Activated T-helper 17 cell treated with anti-CD3 and anti-CD28 coated beads, Interleukin-2, amount 50 U/mL, for 72 hours (primary cell): ENCODE data around the gene MPDZ. TPM values are rescaled to one million over a fixed set of nuclear protein-coding genes. Genes with fewer than 3 reads are reported as not detected.

Source experiments
- ATAC-seq: fragments of 150-1000 bp; cut with Tn5 transposase; replicated peaks from 2 replicates; pipeline ENCODE4 v1.10.0; 2021; ENCODE audit warnings: mild to moderate bottlenecking, moderate library complexity
- H3K27ac Mint-ChIP-seq: one replicate; pipeline ENCODE4 v1.8.0; 2022; ENCODE audit warnings: mixed read lengths
- H3K27me3 Mint-ChIP-seq: one replicate; pipeline ENCODE4 v1.8.0; 2022; ENCODE audit warnings: mixed read lengths
- H3K36me3 Mint-ChIP-seq: one replicate; pipeline ENCODE4 v1.8.0; 2022; ENCODE audit warnings: low read depth, mild to moderate bottlenecking, mixed read lengths
- H3K4me1 Mint-ChIP-seq: one replicate; pipeline ENCODE4 v1.8.0; 2022; ENCODE audit warnings: mixed read lengths
- H3K4me3 Mint-ChIP-seq: one replicate; pipeline ENCODE4 v1.8.0; 2022; ENCODE audit warnings: mild to moderate bottlenecking, mixed read lengths
- H3K9me3 Mint-ChIP-seq: one replicate; pipeline ENCODE4 v1.8.0; 2022; ENCODE audit warnings: mixed read lengths
- total RNA-seq, 2 donors: library from RNA; stranded (reverse); gene quantifications; one replicate each; pipeline ENCODE4 v1.2.3, GENCODE V29; 2022

The MPDZ gene
- total RNA-seq, 2 donors from 2014 or later, result not detected

DNA sequence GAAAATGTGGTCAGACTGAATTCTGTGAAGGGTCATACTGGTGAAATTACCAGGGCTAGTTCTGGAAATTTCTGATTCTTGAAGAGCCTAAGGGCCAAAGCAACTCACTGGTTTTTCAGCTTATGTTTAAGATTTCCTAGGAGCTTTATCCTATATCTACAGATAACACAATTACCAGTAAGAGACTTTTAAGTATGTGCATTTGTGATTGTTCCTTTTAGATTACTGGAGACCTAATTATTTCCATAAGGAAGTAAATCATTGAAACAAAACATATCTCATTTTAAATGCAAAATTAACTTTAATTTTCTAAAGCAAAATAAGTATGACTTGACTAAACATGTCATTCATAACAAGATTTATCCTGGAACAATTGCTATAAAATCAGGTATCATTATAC, 134.2 kb downstream of the MPDZ start:
- Mint-ChIP-seq H3K9me3 (peaks cover 14% of the 10 kb centered on the region), H3K27ac (no peak overlapping the region), H3K36me3 (no peaks in the 10 kb centered on the region), H3K4me1 (no peaks in the 10 kb centered on the region), H3K4me3 (no peak overlapping the region), H3K27me3 (no peaks in the 10 kb centered on the region)
- ATAC-seq, result no peak

DNA sequence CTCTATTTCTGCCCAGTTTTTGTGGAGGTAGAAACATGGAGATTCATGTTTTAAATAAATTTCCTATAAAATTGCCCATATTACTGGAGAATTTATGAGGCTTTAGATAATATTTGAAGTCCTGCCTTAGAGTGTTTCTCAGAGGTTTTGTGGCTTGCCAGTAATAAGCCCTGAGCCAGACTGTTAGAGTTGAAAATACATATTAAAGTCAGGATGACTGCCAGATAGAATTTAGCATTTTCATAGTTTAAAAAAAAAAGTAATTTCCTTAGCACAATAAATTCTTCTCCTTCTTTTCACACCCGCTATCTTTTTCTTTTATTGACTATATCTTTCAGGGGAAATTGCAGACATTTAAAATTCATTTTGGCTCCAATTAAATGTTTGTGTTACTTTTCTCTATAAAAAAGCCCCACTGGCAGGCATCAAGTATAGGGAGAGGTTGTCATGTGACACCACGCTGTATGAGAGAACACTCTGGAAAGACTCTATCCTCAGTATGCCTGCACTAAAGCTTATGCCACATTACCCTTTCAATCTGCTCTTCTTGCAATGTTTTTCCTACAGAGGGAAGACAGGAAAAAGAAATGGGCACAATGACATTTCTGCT, 135.2 kb downstream of the MPDZ start:
- Mint-ChIP-seq H3K36me3 (no peaks in the 10 kb centered on the region), H3K4me1 (no peaks in the 10 kb centered on the region), H3K27ac (no peak overlapping the region), H3K9me3 (peaks cover 11% of the 10 kb centered on the region), H3K4me3 (no peak overlapping the region), H3K27me3 (no peaks in the 10 kb centered on the region)
- ATAC-seq, result no peak

DNA sequence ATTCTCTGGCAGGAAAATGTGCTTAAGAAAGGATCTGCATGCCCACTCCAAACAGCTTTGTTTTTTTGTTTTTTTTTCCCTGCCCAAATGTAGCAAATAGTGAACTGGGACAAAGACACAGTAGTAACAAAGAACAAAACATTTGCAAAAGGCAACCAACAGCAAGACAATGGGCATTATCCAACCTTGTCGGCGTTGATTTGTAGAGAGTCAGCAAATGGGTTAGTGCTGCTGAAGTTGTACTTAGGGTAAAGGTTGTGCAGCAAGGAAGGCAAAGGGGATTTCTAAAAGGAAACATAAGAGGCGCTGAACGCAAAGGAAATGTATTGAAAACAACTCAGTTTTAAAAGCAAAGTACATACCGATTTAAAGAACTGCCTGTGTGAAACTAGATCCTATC, 136.2 kb downstream of the MPDZ start:
- Mint-ChIP-seq H3K4me3 (no peak overlapping the region), H3K27ac (no peak overlapping the region), H3K27me3 (no peaks in the 10 kb centered on the region), H3K9me3 (peaks cover 7% of the 10 kb centered on the region), H3K36me3 (no peaks in the 10 kb centered on the region), H3K4me1 (no peaks in the 10 kb centered on the region)
- ATAC-seq, result no peak

DNA sequence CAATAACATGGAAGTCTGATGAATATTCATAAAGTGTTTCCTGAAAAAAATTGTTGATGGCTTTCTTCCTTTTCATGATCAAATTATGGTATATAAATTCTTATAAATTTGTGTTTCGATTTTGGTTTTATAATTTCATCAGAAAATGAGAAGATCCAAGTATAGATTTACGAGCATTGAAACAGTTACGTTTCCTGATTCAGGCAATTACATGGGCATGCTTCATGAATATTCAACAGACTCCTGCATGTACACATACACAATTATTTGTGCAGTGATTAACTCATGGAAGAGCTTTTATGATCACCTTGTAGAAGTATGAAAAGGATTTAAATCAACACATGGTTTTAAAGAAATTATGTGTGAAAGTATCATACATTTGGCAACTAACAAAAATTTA, 136.7 kb downstream of the MPDZ start:
- Mint-ChIP-seq H3K36me3 (no peaks in the 10 kb centered on the region), H3K4me3 (no peak overlapping the region), H3K27me3 (no peaks in the 10 kb centered on the region), H3K9me3 (peaks cover 12% of the 10 kb centered on the region), H3K27ac (no peak overlapping the region), H3K4me1 (no peaks in the 10 kb centered on the region)
- ATAC-seq, result no peak

DNA sequence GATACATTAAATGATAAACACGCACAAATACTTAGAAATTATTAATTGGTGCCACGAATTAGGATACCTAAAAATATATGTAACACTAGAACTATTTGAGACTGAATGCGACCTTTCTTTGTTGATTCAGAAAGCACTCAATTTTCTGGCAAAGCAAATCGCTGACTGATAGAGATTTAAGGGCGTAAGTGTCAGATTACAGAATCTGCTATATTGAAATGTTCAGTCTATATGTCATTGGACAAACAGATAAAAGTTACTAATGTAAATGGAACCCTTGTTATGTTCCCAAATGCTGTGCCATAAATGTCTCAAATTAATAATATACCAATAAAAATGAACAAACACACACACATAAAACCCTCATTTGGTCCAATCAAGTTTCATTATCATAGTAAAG, 137.9 kb downstream of the MPDZ start:
- no peak for ATAC-seq
- Mint-ChIP-seq H3K27me3 (no peaks in the 10 kb centered on the region), H3K36me3 (no peaks in the 10 kb centered on the region), H3K4me3 (no peak overlapping the region), H3K4me1 (no peaks in the 10 kb centered on the region), H3K27ac (no peak overlapping the region), H3K9me3 (peaks cover 12% of the 10 kb centered on the region)

DNA sequence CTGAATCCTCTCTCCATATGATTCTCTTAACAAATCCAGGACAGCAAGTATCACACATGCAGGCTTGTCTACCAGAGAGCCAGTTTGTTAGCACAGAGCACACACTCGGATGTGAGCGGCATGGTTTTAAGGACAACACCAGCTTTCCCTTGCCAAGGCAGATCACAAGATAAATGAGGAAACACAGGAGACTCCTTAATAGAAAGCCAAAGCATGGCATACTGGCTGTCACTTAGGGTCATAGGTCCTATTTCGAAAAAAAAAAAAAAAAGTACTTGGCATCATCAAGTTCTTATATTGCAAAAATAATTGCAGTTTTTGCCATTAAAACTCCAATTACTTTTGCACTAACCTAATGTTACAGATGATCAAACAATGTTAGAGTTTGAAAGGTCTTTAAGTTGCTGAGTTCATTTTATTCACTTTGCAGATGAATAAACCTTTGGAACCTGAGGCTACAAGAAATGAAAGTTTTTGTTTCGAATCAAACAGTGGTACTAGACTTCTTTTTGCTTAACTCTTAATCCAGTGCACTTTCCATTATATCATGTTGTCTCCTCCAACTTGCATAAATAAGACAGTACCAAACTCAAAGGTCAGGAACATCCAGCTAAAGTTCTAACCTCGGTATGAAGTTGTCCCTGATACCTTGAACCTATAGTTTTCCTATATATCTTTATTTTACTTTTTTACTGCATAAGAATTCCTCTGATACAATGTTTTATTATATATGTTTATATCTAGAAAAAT, 138.5 kb downstream of the MPDZ start:
- ATAC-seq, result no peak
- peaks cover 12% of the 10 kb centered on the region for H3K9me3 Mint-ChIP-seq
- no peak overlapping the region for H3K27ac Mint-ChIP-seq
- no peaks in the 10 kb centered on the region for H3K4me1 Mint-ChIP-seq
- no peaks in the 10 kb centered on the region for H3K27me3 Mint-ChIP-seq
- no peaks in the 10 kb centered on the region for H3K36me3 Mint-ChIP-seq
- H3K4me3 Mint-ChIP-seq, result no peak overlapping the region

DNA sequence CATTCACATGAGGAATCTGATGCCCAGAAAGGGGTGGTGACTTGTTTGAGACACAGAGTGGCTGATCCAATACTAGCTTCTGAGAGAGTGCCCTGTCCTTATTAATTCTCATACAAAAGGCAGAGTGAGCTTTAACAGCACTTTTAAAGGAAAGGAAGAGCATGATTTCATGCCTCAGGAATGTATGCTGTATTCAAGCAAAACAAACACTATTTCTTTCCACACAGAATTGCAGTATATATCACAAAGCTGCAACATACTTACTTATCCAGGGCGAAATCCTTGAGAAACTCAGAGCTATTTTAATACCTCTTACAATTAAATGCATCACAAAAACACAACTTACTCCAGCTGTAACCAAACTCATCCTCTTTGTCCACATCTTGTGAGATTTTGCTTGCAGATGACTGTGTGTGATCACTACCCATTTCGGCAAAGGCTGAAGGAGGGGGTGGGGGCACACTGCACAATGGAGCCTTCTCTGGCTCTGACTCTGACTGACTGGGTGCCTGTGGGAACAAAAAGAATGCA, 139.8 kb downstream of the MPDZ start:
- H3K27ac Mint-ChIP-seq, result no peak overlapping the region
- no peaks in the 10 kb centered on the region for H3K36me3 Mint-ChIP-seq
- ATAC-seq, result no peak
- H3K4me1 Mint-ChIP-seq, result no peaks in the 10 kb centered on the region
- no peaks in the 10 kb centered on the region for H3K27me3 Mint-ChIP-seq
- H3K9me3 Mint-ChIP-seq, result peaks cover 21% of the 10 kb centered on the region
- no peak overlapping the region for H3K4me3 Mint-ChIP-seq

DNA sequence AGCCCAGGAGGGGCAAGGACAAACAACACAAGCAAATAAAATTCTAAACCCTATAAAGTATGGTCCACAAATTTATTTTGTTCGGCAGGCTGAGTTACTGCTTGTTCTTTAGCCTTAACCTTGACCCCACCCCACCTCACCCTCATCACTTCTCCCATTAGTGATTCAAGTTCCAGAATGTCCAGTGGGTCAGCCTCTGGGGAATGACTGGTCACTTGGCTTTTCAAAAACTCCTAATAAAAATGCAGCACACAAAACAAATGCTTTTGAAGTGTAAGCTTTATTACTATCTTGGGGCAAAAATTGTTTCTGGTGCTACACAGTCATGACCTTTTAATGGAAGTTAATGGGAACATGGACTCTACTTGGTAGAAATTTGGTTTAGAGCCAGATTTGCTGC, 142.1 kb downstream of the MPDZ start:
- H3K36me3 Mint-ChIP-seq, result no peaks in the 10 kb centered on the region
- H3K27ac Mint-ChIP-seq, result no peak overlapping the region
- H3K4me3 Mint-ChIP-seq, result no peak overlapping the region
- no peaks in the 10 kb centered on the region for H3K4me1 Mint-ChIP-seq
- H3K9me3 Mint-ChIP-seq, result peaks cover 20% of the 10 kb centered on the region
- no peak for ATAC-seq
- H3K27me3 Mint-ChIP-seq, result no peaks in the 10 kb centered on the region

DNA sequence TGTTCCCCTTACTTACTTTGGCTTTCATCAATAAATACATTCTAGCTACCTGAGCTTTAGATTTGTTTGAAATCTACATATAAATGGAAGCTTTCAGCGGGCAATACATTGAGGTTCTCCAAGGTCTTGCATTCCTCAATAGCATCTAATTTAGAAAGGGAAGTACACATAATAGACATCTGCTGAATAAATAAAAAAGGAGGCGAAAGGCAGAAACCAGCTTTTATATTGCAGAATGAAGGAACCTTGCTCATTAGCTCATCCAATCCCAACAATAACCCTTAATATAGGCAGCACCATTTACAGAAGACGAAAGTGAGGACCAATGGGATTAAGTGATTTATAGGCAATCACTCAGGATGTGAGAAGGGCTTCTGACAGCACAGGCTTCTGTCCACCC, 147.5 kb downstream of the MPDZ start:
- Mint-ChIP-seq H3K9me3 (peaks cover 25% of the 10 kb centered on the region), H3K36me3 (no peaks in the 10 kb centered on the region), H3K4me3 (no peak overlapping the region), H3K27ac (no peak overlapping the region), H3K4me1 (no peaks in the 10 kb centered on the region), H3K27me3 (no peaks in the 10 kb centered on the region)
- no peak for ATAC-seq

DNA sequence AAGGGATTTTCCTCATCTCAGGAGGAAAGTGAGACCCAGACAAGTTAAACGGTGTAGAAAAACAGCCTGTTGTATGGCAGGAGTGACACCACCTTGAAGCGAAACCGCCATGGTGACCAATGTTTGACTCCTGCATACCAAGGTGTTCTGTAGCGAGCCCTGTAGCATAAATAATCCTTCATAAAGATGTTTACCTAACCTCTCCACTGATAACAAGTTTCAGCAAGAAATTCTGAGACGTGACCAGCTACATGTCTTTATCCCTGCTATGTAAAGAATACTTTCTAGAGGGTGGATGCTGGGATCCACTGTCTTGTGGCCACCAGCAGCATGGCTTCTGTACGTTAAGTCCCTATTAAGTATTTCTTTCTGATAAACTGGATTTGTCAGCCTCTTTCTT, 148.1 kb downstream of the MPDZ start:
- no peak overlapping the region for H3K27ac Mint-ChIP-seq

DNA sequence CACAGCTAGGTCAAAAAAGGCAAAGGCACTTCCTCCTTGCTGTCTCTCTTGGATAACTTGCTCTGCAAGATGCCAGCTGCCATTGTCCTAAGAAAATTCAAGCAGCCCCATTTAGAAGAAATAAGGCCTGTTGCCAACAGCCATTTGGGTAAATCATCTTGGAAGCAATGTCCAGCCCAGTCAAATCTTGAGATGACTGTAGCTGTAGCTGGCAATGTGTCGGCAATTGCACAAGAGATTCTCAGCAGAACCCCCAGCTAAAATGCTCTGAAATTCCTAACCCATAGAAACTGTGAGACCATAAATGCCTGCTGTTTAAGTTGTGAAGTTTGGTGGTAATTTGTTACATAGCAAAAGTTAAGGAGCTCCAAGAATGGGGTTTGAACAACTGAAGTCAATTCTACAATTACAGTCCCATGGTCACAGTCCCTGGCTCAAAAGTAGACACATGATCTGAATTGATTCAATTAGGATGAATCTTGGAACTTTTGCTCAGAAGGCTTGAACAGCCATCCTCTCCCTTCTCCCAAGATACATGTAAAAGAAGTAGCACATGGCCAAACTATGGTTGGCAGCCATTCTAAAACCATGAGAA, 151.1 kb downstream of the MPDZ start:
- peaks cover 14% of the 10 kb centered on the region for H3K9me3 Mint-ChIP-seq
- no peak overlapping the region for H3K4me3 Mint-ChIP-seq
- no peak for ATAC-seq
- no peaks in the 10 kb centered on the region for H3K36me3 Mint-ChIP-seq
- H3K4me1 Mint-ChIP-seq, result no peaks in the 10 kb centered on the region
- no peaks in the 10 kb centered on the region for H3K27me3 Mint-ChIP-seq
- H3K27ac Mint-ChIP-seq, result no peak overlapping the region

More for the DNA sequence above, 148.1 kb downstream of the MPDZ start:
- no peak for ATAC-seq
- no peaks in the 10 kb centered on the region for H3K27me3 Mint-ChIP-seq
- no peaks in the 10 kb centered on the region for H3K36me3 Mint-ChIP-seq
- H3K4me3 Mint-ChIP-seq, result no peak overlapping the region
- H3K4me1 Mint-ChIP-seq, result no peaks in the 10 kb centered on the region
- H3K9me3 Mint-ChIP-seq, result peaks cover 25% of the 10 kb centered on the region

DNA sequence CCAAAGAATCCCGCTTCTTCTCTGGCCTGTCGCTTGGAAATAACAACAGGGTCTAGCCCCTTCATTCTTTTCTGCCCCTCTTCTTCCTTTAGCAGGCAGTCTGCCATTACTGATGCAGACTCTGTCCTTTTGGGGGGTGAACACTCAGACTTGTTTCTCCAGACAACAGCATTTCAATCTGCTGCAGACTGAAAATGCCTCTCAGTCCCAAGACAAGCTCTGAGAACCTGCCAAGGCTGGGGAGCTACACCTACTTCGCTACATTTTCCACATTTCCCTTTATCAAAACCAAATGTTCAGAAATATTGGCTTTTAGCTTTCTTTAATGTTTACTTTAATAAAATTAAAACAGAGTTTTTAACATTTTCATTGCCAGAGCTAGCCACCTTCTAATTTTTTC, 152.4 kb downstream of the MPDZ start:
- H3K4me3 Mint-ChIP-seq, result no peak overlapping the region
- no peak overlapping the region for H3K27ac Mint-ChIP-seq
- no peaks in the 10 kb centered on the region for H3K27me3 Mint-ChIP-seq
- no peaks in the 10 kb centered on the region for H3K36me3 Mint-ChIP-seq
- ATAC-seq, result no peak
- peaks cover 14% of the 10 kb centered on the region for H3K9me3 Mint-ChIP-seq
- no peaks in the 10 kb centered on the region for H3K4me1 Mint-ChIP-seq

DNA sequence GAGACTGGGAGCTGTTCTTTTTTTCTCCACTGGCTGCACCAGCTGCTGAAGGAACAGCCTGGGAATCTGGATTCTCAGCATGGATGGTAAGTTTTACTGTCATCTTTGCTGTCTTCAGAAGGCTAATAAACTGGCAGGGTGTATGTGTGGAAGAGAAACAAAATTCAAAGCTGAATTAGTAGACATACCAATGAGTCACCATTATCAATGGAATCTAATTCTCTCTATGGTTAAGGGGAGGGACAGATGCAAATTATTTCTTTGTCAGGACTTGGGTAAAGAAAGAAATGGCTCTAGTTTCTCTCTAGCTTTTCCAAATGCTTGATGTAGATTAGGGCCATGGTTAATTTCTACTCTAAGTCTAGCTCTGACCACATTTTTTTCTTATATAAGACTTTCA, 154.2 kb downstream of the MPDZ start:
- no peak for ATAC-seq
- peaks cover 7% of the 10 kb centered on the region for H3K9me3 Mint-ChIP-seq
- H3K36me3 Mint-ChIP-seq, result no peaks in the 10 kb centered on the region
- H3K27ac Mint-ChIP-seq, result no peak overlapping the region
- H3K27me3 Mint-ChIP-seq, result no peaks in the 10 kb centered on the region
- no peak overlapping the region for H3K4me3 Mint-ChIP-seq
- no peaks in the 10 kb centered on the region for H3K4me1 Mint-ChIP-seq

DNA sequence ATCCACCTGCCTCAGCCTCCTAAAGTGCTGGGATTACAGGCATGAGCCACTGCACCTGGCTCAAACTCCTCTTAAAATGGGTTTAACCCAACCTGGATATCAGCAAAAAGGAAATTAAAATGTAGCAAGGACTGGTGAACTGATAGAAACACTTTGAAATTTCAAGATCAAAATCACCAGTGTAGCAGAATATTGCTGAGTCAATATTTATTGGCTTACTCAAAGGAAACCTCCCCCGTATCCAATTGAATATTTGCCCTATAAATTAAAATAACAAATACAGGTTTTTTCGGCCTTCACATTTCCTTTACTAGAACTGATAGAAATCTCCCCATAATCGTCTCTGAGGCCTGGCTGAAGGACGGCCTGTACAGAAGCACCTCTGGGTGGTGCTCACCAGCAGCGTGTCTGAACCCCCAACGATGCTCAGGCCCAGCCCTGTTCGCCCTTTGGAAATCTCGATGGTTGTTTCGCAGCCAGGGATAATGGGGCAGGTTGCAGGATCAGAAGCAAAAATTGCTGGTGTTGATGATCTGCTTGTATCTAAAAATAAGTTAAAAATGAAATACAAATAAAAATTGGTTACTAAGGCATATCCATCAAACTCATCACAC, 156.6 kb downstream of the MPDZ start:
- H3K36me3 Mint-ChIP-seq, result no peaks in the 10 kb centered on the region
- no peaks in the 10 kb centered on the region for H3K4me1 Mint-ChIP-seq
- no peaks in the 10 kb centered on the region for H3K27me3 Mint-ChIP-seq
- ATAC-seq, result no peak
- no peak overlapping the region for H3K4me3 Mint-ChIP-seq
- H3K27ac Mint-ChIP-seq, result no peak overlapping the region
- H3K9me3 Mint-ChIP-seq, result peaks cover 3% of the 10 kb centered on the region

DNA sequence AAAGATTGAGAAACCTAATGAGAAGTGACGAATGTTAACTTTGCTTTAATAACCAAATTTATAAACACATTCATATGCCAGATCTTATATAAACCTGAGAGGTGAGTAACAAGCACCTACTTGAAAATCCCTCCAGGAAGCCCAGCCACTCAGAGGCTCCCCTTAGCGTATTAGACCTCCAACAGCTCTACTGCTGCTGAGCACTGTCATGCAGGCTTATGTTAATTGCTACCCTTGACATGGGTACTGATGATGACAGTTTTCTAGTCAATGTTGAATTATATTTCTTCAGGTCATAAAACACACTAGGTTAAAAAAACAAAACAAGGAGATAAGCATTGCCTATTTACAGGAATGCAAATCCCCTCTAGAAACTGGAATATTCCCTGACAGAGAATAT, 161.2 kb downstream of the MPDZ start:
- H3K9me3 Mint-ChIP-seq, result no peaks in the 10 kb centered on the region
- H3K27ac Mint-ChIP-seq, result no peak overlapping the region
- no peaks in the 10 kb centered on the region for H3K36me3 Mint-ChIP-seq
- no peak for ATAC-seq
- no peak overlapping the region for H3K4me3 Mint-ChIP-seq
- H3K4me1 Mint-ChIP-seq, result no peaks in the 10 kb centered on the region
- no peaks in the 10 kb centered on the region for H3K27me3 Mint-ChIP-seq
